SHP77 (cell line): ENCODE measurements around the gene SORCS2.

Experiments used
- DNase-seq, 2 experiments: peaks; one replicate each; lab custom pipeline; 2025; lab: John Stamatoyannopoulos, UW

SORCS2 gene

DNA sequence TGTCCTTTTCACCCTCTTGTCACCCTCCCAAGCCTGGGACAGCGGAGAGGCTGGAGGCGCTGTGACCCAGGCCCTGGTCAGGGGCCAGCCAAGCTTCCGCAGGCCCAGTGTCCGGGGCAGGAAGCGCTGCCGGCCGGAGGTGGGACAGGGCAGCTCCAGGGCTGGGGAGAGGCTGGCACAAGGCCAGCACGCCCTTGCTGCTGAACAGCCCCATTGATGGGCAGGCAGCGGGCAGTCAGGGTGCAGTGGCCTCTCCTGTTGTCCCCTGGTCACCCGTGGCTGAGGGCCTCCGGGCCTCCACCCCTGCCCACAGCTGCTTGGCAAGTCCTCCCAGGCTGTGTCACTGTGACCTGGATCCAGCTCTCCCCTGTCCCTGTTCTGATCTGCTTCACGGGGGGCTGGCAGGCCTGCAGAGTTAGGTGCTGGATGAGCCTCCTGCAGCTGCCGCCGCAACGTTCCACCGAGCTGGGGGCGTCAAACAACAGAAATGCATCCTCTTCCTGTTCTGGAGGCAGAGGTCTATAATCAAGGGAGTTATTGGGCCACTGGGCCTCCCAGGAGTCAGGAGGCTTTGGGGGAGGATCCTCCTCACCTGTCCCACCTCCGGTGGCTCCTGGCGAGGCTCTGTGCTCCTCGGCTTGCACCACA, 134.5 kb downstream of the SORCS2 start:
- DNase-seq = no peak

DNA sequence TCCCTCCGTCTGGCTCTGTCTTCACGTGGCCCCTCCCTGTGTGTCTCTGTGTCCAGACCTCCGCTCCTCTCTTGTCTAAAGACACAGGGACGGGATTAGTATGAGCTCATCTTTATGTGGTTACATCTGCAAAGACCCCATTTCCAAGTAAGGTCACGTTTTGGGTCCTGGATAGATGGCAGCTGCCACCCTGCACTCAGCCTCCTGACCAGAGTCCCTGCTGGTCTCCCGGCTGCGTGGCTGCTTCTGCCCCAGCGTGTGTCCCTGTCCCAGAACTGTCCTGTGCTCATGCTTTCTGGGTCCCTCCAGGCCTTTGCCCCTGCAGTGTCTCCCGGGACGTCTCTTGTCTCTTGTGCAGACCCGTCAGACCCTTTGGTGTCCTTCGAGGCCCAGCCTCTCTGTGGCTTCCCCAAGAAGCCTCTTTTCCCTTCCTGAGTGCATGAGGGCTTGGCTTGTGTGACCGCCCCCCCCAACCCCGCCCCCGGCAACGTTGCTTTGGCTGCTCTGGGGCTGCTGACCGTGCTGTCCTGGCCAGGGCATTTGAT, 135.1 kb downstream of the SORCS2 start:
- no peak for DNase-seq

DNA sequence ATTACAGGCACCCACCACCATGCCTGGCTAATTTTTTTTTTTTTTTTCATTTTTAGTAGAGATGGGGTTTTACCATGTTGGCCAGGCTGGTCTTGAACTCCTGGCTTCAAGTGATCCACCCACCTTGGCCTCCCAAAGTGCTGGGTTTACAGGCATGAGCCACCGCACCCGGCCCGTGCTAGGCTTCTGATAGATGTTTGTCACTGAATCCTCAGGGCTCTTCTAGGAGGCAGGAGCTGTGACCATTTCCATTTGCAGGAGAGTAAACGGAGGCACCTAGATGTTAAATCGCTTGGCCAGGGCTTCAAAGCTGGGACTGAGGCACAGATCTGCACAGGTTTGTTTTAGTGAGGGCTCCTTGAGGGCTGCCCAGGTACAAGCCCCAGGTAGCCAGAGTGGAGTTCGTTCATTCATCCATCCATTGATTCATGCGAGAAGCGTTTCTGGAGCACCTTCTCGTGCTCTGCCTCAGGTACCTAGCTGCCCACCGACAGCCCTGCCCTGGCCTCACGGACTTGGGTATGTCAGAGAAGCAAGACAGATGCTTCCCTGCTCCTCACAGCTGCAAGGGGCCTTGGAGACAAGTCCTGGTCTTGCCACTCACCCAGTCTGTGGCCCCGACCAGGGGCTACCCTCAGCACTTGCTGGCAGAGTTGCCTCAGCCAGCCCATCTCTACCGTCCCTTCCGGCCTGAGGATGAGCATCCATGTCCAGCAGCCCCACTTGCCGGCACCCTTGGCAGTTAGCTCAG, 136.0 kb downstream of the SORCS2 start:
- no peak for DNase-seq

DNA sequence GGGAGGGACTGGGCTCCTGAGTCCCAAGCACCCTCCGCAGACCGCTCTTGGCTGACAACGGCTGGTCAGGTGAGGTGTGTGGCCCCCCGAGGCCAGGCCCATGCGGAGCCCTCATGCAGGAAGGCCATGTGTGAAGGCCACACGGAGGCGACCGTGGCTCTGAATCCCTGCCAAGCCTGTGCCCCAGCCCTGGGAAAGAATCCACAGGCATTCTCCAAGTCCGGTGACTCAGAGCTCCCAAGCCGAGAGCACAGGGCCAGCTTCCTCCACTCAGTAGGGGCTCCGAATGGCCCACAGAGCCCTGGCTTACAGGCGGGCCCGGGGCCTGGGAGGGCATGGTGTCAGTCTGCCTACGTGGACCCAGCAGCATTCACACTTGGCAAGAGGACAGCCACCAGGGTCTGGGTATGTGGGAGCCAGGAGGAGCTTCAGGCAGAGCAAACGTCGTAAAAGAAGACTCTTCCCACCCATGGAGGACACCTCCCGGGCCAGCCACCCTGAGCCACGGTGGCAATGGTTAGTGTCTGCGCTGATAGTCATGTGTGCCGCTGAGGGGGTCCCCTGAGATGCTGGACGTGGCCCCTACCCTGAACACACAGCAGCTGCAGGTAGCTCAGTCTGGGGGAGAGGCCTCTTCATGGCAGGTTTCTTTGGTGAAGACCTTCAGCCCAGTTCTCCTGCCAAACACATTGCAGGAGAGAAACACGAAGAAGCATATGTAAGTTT, 136.7 kb downstream of the SORCS2 start:
- DNase-seq = no peak

DNA sequence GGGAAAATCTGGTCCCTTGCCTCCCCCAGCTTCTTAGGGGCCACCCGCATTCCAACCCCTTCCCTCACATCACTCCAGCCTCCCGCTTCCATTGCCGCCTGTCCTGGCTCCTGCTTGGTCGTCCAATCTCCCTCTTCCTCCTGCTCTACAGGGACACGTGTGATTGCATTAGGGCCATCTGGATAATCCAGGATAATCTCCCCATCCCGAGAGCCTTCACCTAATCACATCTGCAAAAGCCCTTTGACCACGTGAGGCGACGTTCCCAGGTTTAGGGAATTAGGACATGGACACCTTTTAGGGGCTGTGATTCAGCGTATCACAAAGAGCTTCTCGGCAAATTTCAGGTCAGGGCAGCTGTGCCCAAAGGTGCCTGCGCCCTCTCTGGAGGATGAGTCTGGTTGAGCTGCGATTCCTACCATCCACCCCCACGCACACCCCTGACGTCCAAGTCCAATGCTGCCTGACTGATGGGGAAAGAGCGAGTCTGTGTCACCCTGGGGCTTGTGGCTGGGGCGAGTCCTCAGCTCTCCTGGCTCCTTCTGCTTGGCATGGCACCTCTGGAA, 137.8 kb downstream of the SORCS2 start:
- no peak for DNase-seq

DNA sequence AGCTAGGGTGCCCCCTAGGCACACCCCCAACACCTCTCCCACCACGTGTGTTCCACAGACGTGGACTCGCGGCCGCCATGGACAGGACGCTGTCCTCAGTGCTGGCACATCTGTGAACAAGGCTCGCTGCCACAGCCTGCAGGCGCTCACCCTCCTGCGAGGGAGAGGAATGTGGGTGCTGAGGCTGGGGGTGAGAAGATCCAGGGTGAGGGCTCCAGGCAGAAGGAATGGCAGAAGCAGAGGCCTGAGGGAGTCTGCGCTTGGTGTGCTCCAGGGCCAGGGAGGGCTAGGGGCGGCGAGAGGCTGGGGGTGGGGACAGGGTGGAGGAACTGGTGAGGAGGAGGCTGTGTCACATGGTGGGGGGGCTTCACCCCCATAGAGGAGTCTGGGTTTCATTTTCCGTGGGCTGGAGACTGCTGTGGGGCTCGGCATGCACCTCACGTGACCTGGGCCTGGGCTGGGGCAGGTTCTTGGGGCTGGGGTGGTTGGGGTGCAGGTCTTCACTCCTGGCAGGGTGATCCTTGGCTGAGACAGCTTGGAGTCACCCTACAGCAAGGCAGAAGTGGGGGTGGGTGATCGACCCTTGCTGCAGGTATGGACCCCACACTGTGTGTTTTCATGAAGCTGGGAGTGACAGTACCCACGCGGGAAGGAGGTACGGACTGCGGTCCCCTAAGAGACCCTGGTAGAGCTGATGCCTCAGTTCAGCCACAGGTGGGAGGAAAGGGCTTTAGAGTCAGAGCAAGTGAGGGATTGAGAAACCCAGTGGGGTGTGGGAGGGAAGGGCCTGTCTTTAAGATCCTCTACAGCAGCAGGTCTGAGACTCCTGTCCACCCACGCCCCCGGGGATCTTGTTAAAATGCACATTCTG, 138.7 kb downstream of the SORCS2 start:
- DNase-seq = no peak

DNA sequence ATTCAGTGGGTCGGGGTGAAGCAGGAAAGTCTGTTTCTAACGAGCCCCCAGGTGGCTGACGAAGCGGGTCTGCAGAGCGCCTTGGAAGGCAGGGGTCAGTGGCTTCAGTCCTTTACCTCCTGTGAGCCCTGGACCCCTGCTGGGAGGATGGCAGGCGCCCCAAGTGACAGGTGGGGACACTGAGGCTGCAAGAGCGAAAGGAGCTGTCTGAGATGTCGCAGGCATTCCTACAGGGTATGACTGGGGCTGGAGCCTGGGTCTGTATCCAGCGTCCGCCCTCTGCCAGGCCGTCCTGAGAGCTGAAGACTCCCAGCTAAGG, 139.3 kb downstream of the SORCS2 start:
- DNase-seq = no peak

DNA sequence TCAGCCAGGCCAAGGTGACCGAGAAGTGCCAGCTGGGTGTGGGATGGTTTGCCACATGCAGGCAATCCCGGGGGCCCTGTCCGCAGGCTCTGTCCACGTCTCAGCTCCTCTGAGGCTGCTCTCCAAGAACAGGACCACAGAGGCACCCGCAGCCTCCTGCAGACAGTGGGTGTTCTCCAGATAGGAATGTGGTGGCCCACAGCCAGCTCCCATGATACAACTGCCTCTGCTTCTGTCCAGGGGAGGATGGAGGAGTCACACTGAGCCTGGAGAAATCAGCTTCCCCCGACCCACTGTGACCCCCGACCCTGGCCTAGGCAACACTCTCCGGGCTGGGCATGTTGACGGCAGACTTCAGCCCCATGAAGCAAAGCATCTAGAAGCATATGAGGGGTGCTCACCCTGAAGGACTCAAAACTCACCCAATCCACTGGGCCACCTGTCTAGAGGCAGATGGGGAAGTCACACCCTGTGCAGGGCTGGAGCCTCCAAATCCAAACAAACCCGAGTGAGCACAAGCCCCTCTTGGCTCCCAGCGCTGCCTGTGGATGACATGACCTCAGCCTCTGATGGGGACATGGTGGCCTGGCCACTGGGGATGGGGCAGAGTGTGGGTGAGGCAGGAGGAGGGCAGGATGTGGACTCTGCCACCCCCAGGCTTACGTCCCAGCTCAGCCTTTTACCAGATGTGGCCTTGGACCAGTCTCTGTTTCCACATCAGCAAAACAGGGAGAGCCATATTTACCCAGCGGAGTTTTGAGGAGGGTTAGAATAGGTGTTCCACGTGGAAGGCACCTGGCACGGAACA, 140.1 kb downstream of the SORCS2 start:
- no peak for DNase-seq

DNA sequence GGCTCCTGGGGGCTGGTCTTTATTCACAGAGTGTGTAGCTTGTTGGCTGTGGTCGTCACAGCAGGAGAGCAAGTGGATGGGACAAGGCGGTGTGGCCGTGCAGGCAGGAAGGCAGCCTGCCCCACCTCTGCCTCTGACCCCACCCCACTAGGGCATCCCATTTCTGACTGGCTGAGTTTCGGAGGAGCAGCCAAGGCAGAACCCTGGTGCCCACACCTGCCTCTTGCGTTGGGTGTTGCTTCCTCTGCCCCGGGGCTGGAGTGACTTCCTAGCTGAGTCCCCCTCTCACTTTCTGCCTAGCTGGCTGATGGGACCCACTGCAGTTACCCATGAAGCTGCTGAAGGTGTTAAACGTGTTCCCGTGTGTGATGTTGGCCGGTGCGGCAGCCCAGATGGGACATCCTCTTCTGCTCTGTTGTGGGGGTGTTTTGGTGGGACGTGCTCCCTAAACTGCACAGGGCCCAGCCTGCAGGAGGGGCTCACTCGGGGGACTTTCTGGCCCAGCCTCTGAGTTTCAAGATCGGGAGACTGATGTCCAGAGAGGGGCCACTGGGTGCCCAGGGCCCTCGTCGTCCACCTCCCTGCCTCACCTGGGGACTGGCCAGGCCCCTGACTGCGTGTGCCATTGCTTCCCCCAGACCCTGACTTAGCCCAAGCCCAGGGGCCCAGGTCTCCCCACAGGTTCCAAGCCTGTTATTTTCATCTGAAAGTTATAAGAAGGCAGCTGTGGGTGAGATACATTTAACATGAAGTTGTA, 140.9 kb downstream of the SORCS2 start:
- DNase-seq = no peak

DNA sequence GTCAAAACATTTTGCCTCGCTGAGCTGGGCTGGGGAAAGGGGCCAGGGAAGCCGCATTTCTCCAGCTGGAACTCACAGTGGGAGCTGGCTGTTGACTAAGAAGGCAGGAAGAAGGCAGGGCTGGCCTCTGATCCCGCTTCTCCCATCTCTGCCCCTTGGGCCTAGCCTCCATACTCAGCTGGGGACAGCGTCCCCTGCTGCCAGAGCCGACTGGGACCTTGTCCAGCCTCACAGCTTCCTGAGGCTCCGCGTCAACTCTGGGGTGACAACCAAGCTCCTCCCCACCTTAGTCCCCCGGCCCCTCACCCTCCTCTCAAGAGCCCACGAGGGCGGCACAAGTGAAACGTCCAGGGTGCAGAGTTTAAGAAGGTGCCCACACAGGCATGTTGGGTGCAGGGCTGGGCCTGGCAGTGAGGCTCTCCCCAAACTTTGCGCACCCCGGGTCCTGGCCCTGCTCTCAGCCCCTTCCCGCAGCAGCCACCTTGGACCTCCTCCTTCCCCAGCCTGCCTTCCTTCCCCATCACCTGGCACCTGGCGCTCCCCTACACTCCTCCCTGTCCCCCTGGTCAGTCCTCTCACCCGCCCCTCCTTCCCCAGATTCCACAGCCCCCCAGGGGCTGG, 141.6 kb downstream of the SORCS2 start:
- no peak for DNase-seq

DNA sequence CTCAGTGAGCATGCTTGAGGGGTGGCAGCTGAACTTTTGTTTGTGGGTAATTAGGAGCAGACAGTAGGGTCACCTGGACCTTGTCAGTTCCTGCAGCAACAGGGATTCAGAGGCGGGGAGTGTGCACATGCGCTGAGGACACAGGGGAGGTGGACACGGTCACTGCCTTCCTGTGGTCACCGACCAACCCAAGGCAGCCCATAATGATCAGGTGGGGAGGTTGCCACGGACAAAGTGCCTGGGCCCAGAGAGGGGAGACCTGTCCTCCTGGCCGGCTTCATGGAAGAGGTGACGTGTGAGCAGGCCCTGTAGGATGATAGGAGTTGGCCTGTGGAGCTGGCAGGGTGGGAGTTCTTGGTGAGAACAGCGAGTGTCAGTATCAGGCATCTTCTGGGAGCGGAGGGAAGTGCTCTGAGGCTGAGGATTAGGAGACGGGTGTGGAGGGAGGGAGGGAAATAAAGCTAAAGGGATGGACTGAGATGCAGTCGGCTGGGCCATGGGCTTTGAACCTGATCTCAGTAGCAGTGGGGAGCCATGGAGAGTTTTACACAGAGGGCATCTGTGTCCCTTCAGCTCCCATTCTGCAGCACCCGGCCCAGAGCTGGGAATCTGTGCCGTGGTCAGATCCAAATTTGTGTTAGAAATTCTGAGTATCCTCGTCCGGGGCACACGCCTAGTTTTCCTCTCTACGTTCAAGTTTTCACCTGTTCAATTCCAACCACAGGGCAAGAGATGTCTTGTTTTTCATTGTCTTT, 142.4 kb downstream of the SORCS2 start:
- DNase-seq = no peak

DNA sequence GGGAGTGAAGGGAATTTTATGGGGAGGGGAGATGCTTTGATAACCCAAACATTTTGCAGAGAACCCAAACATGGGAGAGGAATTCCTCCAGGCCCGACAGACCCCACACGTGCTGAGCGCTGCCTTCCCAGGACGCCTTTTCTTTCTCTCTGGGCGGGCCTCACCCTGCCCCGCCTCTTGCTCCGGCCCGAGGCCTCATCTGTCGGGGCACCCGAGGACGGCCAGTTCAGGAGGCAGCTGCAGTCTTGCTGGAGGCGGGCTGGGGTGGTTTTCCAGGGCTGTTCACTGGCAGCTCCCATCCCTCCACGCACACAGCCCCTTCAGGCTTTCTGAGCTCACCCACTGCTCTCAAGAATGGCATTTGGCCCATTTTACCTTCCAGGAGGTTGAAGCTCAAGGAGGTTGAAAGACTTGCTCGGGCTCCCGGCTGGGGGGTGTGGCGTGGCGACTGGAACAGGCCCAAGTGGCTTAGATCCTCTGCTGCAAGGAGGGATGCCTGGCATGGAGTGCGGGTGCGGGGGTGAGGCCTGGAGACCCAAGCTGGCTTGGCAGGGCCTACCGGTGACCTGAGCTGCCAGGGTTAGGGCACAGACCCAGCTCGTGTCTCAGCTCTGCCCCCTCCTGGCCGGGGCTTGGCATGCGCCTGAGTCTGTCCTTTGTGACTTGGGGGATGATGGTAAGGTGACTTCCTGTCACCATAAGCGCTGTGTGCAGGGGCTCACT, 143.2 kb downstream of the SORCS2 start:
- DNase-seq = no peak

DNA sequence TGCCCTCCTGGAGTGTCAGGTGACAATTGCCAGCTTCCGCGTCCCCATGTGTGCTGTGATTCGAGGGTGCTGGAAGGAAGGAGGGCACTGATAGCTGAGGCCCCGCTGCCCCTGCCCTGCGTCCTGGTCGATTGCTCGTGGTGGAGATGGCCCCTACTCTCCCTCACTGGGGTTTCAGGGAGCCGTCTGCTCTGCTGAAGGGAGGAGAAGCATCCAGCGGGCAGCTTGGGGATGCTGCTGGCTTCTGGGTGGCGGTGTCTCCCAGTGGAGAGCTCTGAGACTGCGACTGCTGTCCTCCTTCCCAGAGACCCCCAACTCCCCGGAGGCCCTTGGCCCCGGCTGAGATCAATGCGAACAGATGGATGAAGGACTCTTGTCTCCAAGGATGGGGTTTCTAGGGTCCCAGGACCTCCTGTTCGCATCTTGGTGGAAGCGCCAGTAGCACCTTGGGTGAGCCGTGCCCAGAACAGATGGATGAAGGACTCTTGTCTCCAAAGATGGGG, 143.8 kb downstream of the SORCS2 start:
- no peak for DNase-seq

DNA sequence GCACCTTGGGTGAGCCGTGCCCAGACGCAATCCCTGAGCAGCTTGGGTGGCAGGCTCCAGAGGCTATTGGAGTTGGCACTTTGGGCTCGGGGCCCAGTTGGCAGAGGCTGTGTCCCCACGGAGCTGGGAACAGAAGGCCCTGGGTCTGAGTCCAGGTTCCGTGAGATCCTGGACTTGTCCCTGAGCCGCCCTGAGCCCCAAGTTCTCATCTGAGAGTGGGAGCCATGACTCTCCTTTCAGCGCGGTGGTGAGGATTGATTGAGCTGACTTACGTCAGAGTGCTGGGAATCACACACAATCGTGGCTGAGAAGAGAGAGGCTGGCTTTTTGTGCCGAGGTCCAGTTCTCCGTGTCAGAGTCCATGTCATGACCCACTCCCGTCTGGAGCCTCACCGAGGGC, 144.4 kb downstream of the SORCS2 start:
- DNase-seq = no peak

DNA sequence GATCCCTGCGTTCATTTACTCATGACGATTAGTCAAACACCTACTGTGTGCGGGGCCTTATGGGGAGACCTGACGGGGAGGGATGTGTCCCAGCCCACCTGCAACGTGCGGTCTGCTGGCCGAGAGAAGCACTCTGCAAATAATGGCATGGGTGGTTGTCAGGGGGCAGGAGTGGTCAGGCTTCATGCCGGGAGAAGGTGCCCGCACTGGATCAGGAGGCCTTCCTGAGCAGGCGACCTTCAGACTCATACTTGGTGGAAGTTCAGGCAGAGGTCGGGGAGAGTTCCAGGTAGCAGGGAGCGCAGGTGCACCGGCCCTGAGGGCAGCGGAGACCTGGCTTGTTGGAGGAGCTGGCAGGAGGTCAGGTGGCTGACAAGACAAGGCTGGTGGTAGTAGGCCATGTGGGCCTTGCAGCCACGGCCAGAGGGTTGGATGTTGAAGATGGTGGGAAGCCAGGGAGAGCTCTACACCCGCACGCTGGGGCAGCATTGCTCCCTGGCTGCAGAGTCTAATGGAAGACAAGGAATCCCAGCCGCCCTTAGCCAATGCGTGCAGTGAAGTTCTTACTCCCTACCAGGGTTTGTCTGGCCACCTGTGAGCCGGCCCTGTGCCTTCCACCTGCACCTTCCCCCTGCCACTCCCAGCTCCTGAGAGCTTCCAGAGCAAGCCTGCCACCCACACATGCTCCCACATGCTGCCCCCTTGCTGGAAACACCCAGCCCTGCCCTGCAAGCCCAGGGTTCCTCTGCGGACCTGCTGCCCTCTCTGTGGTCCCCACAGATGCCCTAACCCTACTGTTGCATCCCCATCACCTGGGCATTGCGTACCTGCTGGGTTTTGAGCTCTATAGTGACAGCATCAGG, 145.1 kb downstream of the SORCS2 start:
- no peak for DNase-seq

DNA sequence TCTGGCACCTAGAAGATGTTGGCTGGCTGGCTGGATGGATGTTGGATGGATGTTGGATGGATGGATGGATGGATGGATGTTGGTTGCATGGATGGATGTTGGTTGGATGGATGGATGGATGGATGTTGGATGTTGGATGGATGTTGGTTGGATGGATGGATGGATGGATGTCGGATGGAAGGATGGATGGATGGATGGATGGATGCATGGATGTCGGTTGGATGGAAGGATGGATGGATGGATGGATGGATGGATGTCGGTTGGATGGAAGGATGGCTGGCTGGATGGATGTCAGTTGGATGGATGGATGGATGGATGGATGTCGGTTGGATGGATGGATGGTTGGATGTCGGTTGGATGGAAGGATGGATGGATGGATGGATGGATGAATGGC, 145.7 kb downstream of the SORCS2 start:
- no peak for DNase-seq
